MCF 10A (cell line): ENCODE data around the gene CNTNAP2. TPM values are rescaled to one million over a fixed set of nuclear protein-coding genes. Genes with fewer than 3 reads are reported as not detected.

ENCODE experiments used
- BruUV-seq: library from RNA; stranded (reverse); fragments of 400-500 nt; replicated peaks from 2 replicates; lab custom pipeline; 2021; lab: Mats Ljungman, UMichigan
- CTCF ChIA-PET: fragments of 300-600 bp; sonication (Branson Sonifier 250); formaldehyde crosslinking; extraction: SDS; loops from one replicate; lab custom pipeline; 2021; ENCODE audit warnings: antibody characterized with exemption, inconsistent platforms; lab: Yijun Ruan, JAX
- POLR2A ChIA-PET: fragments of 300-600, 350-650 bp; sonication (Branson Sonifier 250); formaldehyde crosslinking; extraction: SDS; loops from one replicate; lab custom pipeline; 2020; ENCODE audit warnings: antibody characterized with exemption, inconsistent platforms; lab: Yijun Ruan, JAX
- DNase-seq: peaks from one replicate; pipeline ENCODE4 v3.0.0-alpha.2; 2018; ENCODE audit not compliant: unreplicated experiment
- H3K27ac Mint-ChIP-seq: one replicate; pipeline ENCODE4 v1.8.0; 2022; ENCODE audit warnings: mild to moderate bottlenecking, low read depth, mixed read lengths; ENCODE audit not compliant: unreplicated experiment
- H3K27me3 Mint-ChIP-seq: one replicate; pipeline ENCODE4 v1.8.0; 2022; ENCODE audit warnings: mixed read lengths; ENCODE audit not compliant: insufficient read depth, unreplicated experiment
- H3K36me3 Mint-ChIP-seq: one replicate; pipeline ENCODE4 v1.8.0; 2022; ENCODE audit warnings: mild to moderate bottlenecking, moderate library complexity, mixed read lengths; ENCODE audit not compliant: insufficient read depth, unreplicated experiment
- H3K4me1 Mint-ChIP-seq: one replicate; pipeline ENCODE4 v1.8.0; 2022; ENCODE audit warnings: mixed read lengths; ENCODE audit not compliant: insufficient read depth, unreplicated experiment
- H3K4me3 Mint-ChIP-seq: one replicate; pipeline ENCODE4 v1.8.0; 2022; ENCODE audit warnings: mild to moderate bottlenecking, moderate library complexity, mixed read lengths; ENCODE audit not compliant: unreplicated experiment
- H3K9me3 Mint-ChIP-seq: one replicate; pipeline ENCODE4 v1.8.0; 2022; ENCODE audit warnings: mixed read lengths; ENCODE audit not compliant: unreplicated experiment
- intact Hi-C: fragments of 100-400 bp; cut with micrococcal nuclease; formaldehyde crosslinking; loops from 2 replicates; pipeline ENCODE4 v1.14.1; 2022
- total RNA-seq: library from RNA; stranded (reverse); gene quantifications from 2 replicates; pipeline ENCODE4 v1.2.3, GENCODE V29; 2022
- TF ChIP-seq, protein P1 (sequence below): fragments of 200-600 bp; IDR thresholded peaks from one replicate; pipeline ENCODE4 v1.8.0; 2022; ENCODE audit warnings: antibody characterized with exemption, mild to moderate bottlenecking; ENCODE audit not compliant: unreplicated experiment

The CNTNAP2 gene
- total RNA-seq, 1 experiment from 2014 or later: 1.1 TPM

DNA sequence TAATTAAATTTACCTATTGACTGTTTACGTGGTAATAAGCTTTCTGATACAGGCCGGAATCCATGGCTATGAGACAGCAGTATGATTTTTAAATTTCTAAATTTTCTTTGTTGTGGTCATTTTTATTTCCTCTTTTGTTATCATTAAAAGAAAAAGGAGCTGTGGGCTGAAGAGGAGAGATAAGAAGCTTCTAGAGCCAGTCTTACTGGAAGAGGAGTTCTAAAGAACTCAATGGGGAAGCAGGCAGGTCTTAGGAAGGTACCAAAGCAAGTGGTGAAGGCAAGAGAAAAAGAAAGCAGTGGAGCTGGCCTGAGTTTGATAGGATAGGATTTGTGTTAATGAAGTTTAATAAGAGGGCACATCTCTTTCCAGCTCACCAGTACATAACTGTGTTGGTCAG lies 1187.8 kb downstream of the CNTNAP2 start:
- DNase-seq: no peak
- TF ChIP-seq, protein P1, sequence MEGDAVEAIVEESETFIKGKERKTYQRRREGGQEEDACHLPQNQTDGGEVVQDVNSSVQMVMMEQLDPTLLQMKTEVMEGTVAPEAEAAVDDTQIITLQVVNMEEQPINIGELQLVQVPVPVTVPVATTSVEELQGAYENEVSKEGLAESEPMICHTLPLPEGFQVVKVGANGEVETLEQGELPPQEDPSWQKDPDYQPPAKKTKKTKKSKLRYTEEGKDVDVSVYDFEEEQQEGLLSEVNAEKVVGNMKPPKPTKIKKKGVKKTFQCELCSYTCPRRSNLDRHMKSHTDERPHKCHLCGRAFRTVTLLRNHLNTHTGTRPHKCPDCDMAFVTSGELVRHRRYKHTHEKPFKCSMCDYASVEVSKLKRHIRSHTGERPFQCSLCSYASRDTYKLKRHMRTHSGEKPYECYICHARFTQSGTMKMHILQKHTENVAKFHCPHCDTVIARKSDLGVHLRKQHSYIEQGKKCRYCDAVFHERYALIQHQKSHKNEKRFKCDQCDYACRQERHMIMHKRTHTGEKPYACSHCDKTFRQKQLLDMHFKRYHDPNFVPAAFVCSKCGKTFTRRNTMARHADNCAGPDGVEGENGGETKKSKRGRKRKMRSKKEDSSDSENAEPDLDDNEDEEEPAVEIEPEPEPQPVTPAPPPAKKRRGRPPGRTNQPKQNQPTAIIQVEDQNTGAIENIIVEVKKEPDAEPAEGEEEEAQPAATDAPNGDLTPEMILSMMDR: no peak
- no TSS peak for BruUV-seq
- CTCF ChIA-PET: interaction anchor here (0.9 kb wide), 1 partner anchor 18 kb away, joined by 4 read pairs; no protein-coding TSS in a partner anchor
- intact Hi-C loops: no loop called here
- Mint-ChIP-seq H3K27ac (no peak overlapping the region), H3K27me3 (peaks cover 22% of the 10 kb centered on the region), H3K4me1 (no peaks in the 10 kb centered on the region), H3K36me3 (no peaks in the 10 kb centered on the region), H3K9me3 (no peaks in the 10 kb centered on the region), H3K4me3 (no peak overlapping the region)
- POLR2A ChIA-PET: no interaction called here

DNA sequence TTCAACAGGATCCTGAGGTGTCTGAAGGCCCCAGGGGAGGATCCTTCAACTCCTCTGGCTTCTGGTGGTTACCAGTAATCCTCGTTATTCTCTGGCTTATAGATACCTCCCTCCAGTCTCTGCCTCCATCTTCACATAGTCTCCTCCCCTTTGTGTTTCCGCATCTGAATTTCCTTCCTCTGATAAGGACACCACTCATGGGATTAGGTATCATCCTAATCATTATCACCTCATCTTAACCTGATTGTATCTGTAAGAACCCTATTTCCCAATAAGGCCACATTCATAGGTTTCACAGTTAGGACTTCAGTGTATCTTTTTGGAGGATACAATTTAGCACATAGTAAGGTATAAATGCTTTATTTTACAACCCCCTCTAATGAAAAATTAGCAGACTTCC lies 1189.2 kb downstream of the CNTNAP2 start:
- no peaks in the 10 kb centered on the region for H3K36me3 Mint-ChIP-seq
- no peak overlapping the region for H3K4me3 Mint-ChIP-seq
- TF ChIP-seq, protein P1: no peak
- BruUV-seq: no TSS peak
- intact Hi-C loops: no loop called here
- DNase-seq: no peak
- POLR2A ChIA-PET: no interaction called here
- CTCF ChIA-PET: no interaction called here
- peaks cover 22% of the 10 kb centered on the region for H3K27me3 Mint-ChIP-seq
- H3K9me3 Mint-ChIP-seq: no peaks in the 10 kb centered on the region
- H3K4me1 Mint-ChIP-seq: no peaks in the 10 kb centered on the region
- H3K27ac Mint-ChIP-seq: no peak overlapping the region

DNA sequence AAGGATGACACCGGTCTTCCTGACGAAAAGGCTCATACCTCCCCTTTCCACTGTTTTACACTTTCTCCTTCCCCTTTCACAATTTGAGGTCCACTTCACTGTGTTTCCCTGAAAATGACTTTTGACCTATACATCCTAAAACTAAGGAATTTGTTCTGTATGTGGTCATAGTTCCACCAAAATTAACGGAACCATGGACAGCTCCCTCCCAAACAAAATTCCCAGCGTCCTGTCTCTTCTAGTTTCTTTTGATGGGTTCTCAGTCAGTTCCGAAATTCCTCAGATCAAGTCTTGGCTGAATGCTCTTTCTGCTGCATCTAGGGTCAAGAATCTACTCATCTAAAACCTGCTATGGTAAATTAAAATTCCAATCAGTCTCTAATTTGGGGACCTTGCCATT lies 1191.9 kb downstream of the CNTNAP2 start:
- no peak overlapping the region for H3K4me3 Mint-ChIP-seq
- intact Hi-C loops: no loop called here
- H3K27me3 Mint-ChIP-seq: peaks cover 20% of the 10 kb centered on the region
- ChIA-PET CTCF (no interaction called here), POLR2A (no interaction called here)
- no peak overlapping the region for H3K27ac Mint-ChIP-seq
- DNase-seq: no peak
- no peaks in the 10 kb centered on the region for H3K4me1 Mint-ChIP-seq
- H3K9me3 Mint-ChIP-seq: no peaks in the 10 kb centered on the region
- H3K36me3 Mint-ChIP-seq: no peaks in the 10 kb centered on the region
- BruUV-seq: no TSS peak
- TF ChIP-seq, protein P1: no peak

DNA sequence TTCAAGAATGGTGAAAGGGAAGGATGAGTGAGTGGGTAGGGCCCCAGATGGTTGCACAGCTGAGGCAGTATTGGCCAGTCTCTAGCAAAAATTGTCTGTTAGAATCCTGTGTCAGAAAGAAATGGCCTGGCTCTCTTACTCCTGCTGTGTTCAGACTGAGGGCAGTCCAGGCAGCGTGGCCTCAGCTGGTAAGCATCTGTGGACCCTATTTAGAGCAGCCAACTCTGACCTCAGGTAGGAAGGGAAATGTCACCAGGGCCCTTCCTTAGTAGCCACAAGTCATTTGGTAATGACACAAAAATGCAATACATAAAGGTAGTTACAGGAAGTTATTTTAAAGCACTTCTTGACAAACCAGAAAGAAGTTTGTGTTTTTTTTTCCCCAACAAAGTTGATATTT lies 1194.7 kb downstream of the CNTNAP2 start:
- no peaks in the 10 kb centered on the region for H3K4me1 Mint-ChIP-seq
- TF ChIP-seq, protein P1: no peak
- no TSS peak for BruUV-seq
- peaks cover under 1% of the 10 kb centered on the region for H3K27me3 Mint-ChIP-seq
- no peaks in the 10 kb centered on the region for H3K36me3 Mint-ChIP-seq
- ChIA-PET CTCF (no interaction called here), POLR2A (no interaction called here)
- H3K27ac Mint-ChIP-seq: no peak overlapping the region
- intact Hi-C loops: no loop called here
- DNase-seq: no peak
- no peak overlapping the region for H3K4me3 Mint-ChIP-seq
- H3K9me3 Mint-ChIP-seq: no peaks in the 10 kb centered on the region
